PC-9 (cell line): ENCODE results near the gene MYO10. TPM values are rescaled to one million over a fixed set of nuclear protein-coding genes. Genes with fewer than 3 reads are reported as not detected.

Experiments used
- BruUV-seq: library from RNA; stranded (reverse); fragments of 400-500 nt; replicated peaks from 2 replicates; lab custom pipeline; 2021; lab: Mats Ljungman, UMichigan
- CTCF ChIA-PET: fragments of 300-600 bp; sonication (Branson Sonifier 250); formaldehyde crosslinking; loops from one replicate; lab custom pipeline; 2022; ENCODE audit warnings: antibody characterized with exemption; lab: Charles Lee
- POLR2A ChIA-PET: fragments of 300-600 bp; sonication (Branson Sonifier 250); formaldehyde crosslinking; loops from one replicate; lab custom pipeline; 2022; ENCODE audit warnings: antibody characterized with exemption; ENCODE audit not compliant: unreplicated experiment; lab: Charles Lee
- DNase-seq, 2 experiments: peaks; one replicate each; pipeline versions ENCODE4 v3.0.0 to v3.0.0-alpha.2; 2015 to 2022; ENCODE audit warnings: mixed read lengths in 1 of 2
- H2AFZ ChIP-seq: fragments of 200-600 bp; sonication (generic); 2 replicates; pipeline ENCODE4 v1.8.1; 2017; ENCODE audit warnings: antibody characterized with exemption
- H3F3A ChIP-seq: fragments of 200-600 bp; sonication (generic); 2 replicates; pipeline ENCODE4 v1.8.1; 2017; ENCODE audit warnings: antibody characterized with exemption, mild to moderate bottlenecking, low read depth; ENCODE audit not compliant: insufficient read depth
- H3K27ac ChIP-seq: fragments of 200-600 bp; sonication (generic); 2 replicates; pipeline ENCODE4 v1.6.1; 2016; ENCODE audit warnings: mixed run types
- H3K27me3 ChIP-seq: fragments of 200-600 bp; sonication (generic); 2 replicates; pipeline ENCODE4 v1.6.1; 2016; ENCODE audit warnings: low read depth, mixed run types; ENCODE audit not compliant: insufficient read depth
- H3K36me3 ChIP-seq: fragments of 200-600 bp; sonication (generic); 2 replicates; pipeline ENCODE4 v1.6.1; 2016; ENCODE audit warnings: low read depth, mixed run types
- H3K4me1 ChIP-seq: fragments of 200-600 bp; sonication (generic); replicated peaks from 2 replicates; pipeline ENCODE4 v1.6.1; 2016; ENCODE audit warnings: mixed run types; ENCODE audit not compliant: insufficient read depth
- H3K4me2 ChIP-seq: fragments of 200-600 bp; sonication (generic); 2 replicates; pipeline ENCODE4 v1.6.1; 2017; ENCODE audit warnings: mixed run types
- H3K4me3 ChIP-seq: fragments of 200-600 bp; sonication (generic); 2 replicates; pipeline ENCODE4 v1.6.1; 2016; ENCODE audit warnings: mixed run types
- H3K79me2 ChIP-seq: fragments of 200-600 bp; sonication (generic); 2 replicates; pipeline ENCODE4 v1.6.1; 2017; ENCODE audit warnings: low read depth, mixed run types
- H3K9me2 ChIP-seq: fragments of 200-600 bp; sonication (generic); 2 replicates; pipeline ENCODE4 v1.8.1; 2017; ENCODE audit warnings: mild to moderate bottlenecking; ENCODE audit not compliant: insufficient read depth
- H3K9me3 ChIP-seq: fragments of 200-600 bp; sonication (generic); 2 replicates; pipeline ENCODE4 v1.8.1; 2016; ENCODE audit warnings: low read depth; ENCODE audit not compliant: insufficient read depth
- H4K20me1 ChIP-seq: fragments of 200-600 bp; sonication (generic); 2 replicates; pipeline ENCODE4 v1.8.1; 2017; ENCODE audit not compliant: insufficient read depth
- EZH2 ChIP-seq: fragments of 200-600 bp; sonication (generic); IDR thresholded peaks from 2 replicates; pipeline ENCODE4 v1.8.0; 2017; ENCODE audit warnings: antibody characterized with exemption, low read depth
- intact Hi-C: fragments of 100-400 bp; cut with micrococcal nuclease; formaldehyde crosslinking; loops from one replicate; pipeline ENCODE4 v1.10.0; 2022; ENCODE audit not compliant: unreplicated experiment
- total RNA-seq: library from RNA; stranded (reverse); gene quantifications from 2 replicates; pipeline ENCODE4 v1.2.3, GENCODE V29; 2021
- TF ChIP-seq, protein P1 (sequence below): fragments of 200-600 bp; sonication (generic); conservative IDR thresholded peaks from 2 replicates; pipeline ENCODE4 v1.6.1; 2017; ENCODE audit warnings: mixed run types, antibody characterized with exemption, mild to moderate bottlenecking, moderate library complexity

MYO10 gene
- total RNA-seq, 1 experiment from 2014 or later: 92.8 TPM

DNA sequence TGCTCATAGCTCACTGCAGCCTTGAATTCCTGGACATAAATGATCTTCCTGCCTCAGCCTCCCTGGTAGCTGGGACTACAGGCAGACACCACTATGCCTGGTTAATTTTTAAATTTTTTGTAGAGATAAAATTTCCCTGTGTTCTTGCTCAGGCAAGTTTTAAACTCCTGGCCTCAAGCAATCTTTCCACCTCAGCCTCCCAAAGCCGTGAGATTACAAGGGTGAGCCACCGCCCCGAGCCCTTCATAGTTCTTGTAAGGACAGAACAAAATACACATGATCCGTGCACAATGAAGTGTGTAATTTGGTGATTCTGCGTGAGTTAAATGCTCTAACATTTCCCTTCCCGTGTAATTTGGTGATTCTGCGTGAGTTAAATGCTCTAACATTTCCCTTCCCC is 27.7 kb upstream of the MYO10 start:
- H3K36me3 ChIP-seq: no peaks in the 10 kb centered on the region
- no peak overlapping the region for H3K27ac ChIP-seq
- no peak overlapping the region for H3K4me3 ChIP-seq
- BruUV-seq: no TSS peak
- no peaks in the 10 kb centered on the region for H3K9me3 ChIP-seq
- H3K79me2 ChIP-seq: no peaks in the 10 kb centered on the region
- ChIA-PET POLR2A (no interaction called here), CTCF (no interaction called here)
- H3K4me2 ChIP-seq: no peak overlapping the region
- no peaks in the 10 kb centered on the region for H3K27me3 ChIP-seq
- no peaks in the 10 kb centered on the region for H4K20me1 ChIP-seq
- no peaks in the 10 kb centered on the region for H3F3A ChIP-seq
- H2AFZ ChIP-seq: no peak overlapping the region
- intact Hi-C loops: no loop called here
- no peak for DNase-seq
- H3K4me1 ChIP-seq: no peaks in the 10 kb centered on the region
- no peaks in the 10 kb centered on the region for H3K9me2 ChIP-seq
- TF ChIP-seq, protein P1, sequence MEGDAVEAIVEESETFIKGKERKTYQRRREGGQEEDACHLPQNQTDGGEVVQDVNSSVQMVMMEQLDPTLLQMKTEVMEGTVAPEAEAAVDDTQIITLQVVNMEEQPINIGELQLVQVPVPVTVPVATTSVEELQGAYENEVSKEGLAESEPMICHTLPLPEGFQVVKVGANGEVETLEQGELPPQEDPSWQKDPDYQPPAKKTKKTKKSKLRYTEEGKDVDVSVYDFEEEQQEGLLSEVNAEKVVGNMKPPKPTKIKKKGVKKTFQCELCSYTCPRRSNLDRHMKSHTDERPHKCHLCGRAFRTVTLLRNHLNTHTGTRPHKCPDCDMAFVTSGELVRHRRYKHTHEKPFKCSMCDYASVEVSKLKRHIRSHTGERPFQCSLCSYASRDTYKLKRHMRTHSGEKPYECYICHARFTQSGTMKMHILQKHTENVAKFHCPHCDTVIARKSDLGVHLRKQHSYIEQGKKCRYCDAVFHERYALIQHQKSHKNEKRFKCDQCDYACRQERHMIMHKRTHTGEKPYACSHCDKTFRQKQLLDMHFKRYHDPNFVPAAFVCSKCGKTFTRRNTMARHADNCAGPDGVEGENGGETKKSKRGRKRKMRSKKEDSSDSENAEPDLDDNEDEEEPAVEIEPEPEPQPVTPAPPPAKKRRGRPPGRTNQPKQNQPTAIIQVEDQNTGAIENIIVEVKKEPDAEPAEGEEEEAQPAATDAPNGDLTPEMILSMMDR: no peak
- TF ChIP-seq EZH2: no peak

DNA sequence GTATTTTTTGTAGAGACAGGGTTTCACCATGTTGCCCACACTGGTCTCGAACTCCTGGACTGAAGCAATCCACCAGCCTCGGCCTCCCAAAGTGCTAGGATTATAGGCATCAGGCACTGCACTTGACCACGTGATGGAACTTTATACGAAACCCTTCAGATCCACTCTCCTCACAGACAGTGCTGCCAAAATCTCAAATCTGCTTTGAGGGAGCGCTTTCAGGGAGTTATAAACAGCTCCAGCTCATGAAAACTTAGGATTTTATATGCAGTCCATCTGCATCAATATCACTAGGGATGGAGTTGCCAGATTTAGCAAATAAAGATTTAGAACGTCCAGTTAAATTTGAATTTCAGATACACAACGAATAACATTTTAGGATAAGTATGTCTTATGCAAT is 25.0 kb upstream of the MYO10 start:
- POLR2A ChIA-PET: no interaction called here
- no TSS peak for BruUV-seq
- TF ChIP-seq, protein P1: no peak
- TF ChIP-seq EZH2: no peak

DNA sequence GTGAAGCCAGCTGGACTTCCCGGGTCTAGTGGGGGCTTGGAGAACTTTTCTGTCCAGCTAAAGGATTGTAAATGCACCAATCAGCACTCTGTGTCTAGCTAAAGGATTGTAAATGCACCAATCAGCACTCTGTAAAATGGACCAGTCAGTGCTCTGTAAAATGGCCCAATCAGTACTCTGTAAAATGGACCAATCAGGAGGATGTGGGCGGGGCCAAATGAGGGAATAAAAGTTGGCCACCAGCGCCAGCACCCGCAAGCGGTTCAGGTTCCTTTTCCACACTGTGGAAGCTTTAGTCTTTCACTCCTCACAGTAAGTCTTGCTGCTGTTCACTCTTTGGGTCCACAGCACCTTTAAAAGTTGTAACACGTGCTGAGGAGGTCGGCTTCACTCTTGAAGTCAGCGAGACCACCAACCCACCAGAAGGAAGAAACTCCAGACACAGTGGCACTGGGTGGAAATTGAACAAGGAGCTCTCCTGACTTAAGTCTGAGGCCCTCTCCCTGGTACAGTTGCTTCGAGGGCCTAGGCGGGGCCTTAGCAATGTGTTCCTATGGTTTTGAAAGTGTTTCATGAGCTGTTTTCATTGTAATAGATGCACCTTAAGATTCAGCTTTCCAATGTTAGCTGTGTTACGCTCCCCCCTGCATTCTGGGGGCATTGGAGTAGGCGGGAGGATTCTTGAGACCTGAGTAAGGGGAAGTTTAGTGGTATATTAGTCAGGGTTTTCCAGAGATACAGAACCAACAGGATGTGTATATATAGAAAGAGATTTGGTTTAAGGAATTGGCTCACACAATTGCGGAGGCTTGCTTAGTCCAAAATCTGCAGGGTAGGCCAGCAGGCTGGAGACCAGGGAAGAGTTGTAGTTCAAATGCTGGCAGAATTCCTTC is 21.5 kb upstream of the MYO10 start:
- CTCF ChIA-PET: no interaction called here
- no peaks in the 10 kb centered on the region for H3K79me2 ChIP-seq
- no peak overlapping the region for H3K4me2 ChIP-seq
- H4K20me1 ChIP-seq: no peaks in the 10 kb centered on the region
- no peaks in the 10 kb centered on the region for H3K9me2 ChIP-seq
- H3K36me3 ChIP-seq: no peaks in the 10 kb centered on the region
- H3K27me3 ChIP-seq: no peaks in the 10 kb centered on the region
- no peaks in the 10 kb centered on the region for H3K4me1 ChIP-seq
- intact Hi-C loops: no loop called here
- H3K27ac ChIP-seq: no peak overlapping the region
- POLR2A ChIA-PET: interaction anchor here (0.6 kb wide), 1 partner anchor 79 kb away, joined by 5 read pairs; no protein-coding TSS in a partner anchor
- BruUV-seq: no TSS peak
- no peak for DNase-seq
- H3K9me3 ChIP-seq: no peaks in the 10 kb centered on the region; the same call in 1 of the 2 replicates
- H3F3A ChIP-seq: no peaks in the 10 kb centered on the region
- H3K4me3 ChIP-seq: no peak overlapping the region
- TF ChIP-seq, protein P1: no peak
- TF ChIP-seq EZH2: no peak
- H2AFZ ChIP-seq: no peak overlapping the region

More for the DNA sequence above, 25.0 kb upstream of the MYO10 start:
- no peak overlapping the region for H2AFZ ChIP-seq
- H3K27ac ChIP-seq: no peak overlapping the region
- H3K4me3 ChIP-seq: no peak overlapping the region
- no peaks in the 10 kb centered on the region for H3K9me2 ChIP-seq
- no peak overlapping the region for H3K4me2 ChIP-seq
- intact Hi-C loops: no loop called here
- no peaks in the 10 kb centered on the region for H3K4me1 ChIP-seq
- H3K9me3 ChIP-seq: no peaks in the 10 kb centered on the region; the same call in 1 of the 2 replicates
- H3F3A ChIP-seq: no peaks in the 10 kb centered on the region
- no peaks in the 10 kb centered on the region for H4K20me1 ChIP-seq
- H3K36me3 ChIP-seq: no peaks in the 10 kb centered on the region
- H3K27me3 ChIP-seq: no peaks in the 10 kb centered on the region
- DNase-seq: no peak
- no peaks in the 10 kb centered on the region for H3K79me2 ChIP-seq
- CTCF ChIA-PET: no interaction called here
